Glomerular endothelial cell (primary cell): ENCODE results near the gene IPO9. TPM values are rescaled to one million over a fixed set of nuclear protein-coding genes. Genes with fewer than 3 reads are reported as not detected.

Experiments
- total RNA-seq: library from RNA; depleted of rRNA; stranded (reverse); fragments of >200 nt; gene quantifications from 2 replicates; pipeline ENCODE4 v1.2.3, GENCODE V29; 2015

Gene IPO9
- total RNA-seq, 1 donor from 2014 or later: 37.3 TPM

Other genes starting within 250 kb of the IPO9 start
- gene SHISA4, start 59.7 kb downstream of the IPO9 start, total RNA-seq: 23.6 and 35.2 TPM in 2 replicates
- 0.93 TPM in 1 of 2 replicates, not detected in the other for gene LMOD1, start 117.4 kb downstream of the IPO9 start, total RNA-seq
- gene TIMM17A, start 126.3 kb downstream of the IPO9 start, total RNA-seq: 47.8 and 48.4 TPM in 2 replicates
- gene RNPEP, start 153.5 kb downstream of the IPO9 start, total RNA-seq: 76.3 and 77.6 TPM in 2 replicates
- gene ELF3, start 181.4 kb downstream of the IPO9 start, total RNA-seq: 0.58 and 1.4 TPM in 2 replicates